ENCODE results near the gene SCLT1. TPM values are rescaled to one million over a fixed set of nuclear protein-coding genes. Genes with fewer than 3 reads are reported as not detected.
A peak's percentile ranks its signal among the peaks of the same experiment; 100 is the strongest.

Gene SCLT1
- polyA plus RNA-seq, 5 donors, result 13.8 to 26.8 (median 20.3) TPM

- DNase-seq, result no peak
These were observed 217.1 kb downstream of the SCLT1 start for GRCh38 chr4:128876200-128876599.

- DNase-seq, result no peak
These were observed 221.4 kb downstream of the SCLT1 start for GRCh38 chr4:128871948-128872347.

- no peak for DNase-seq
These were observed 223.4 kb downstream of the SCLT1 start for GRCh38 chr4:128869776-128870509.

GRCh38 chr4:128868758-128869157 is 224.6 kb downstream of the SCLT1 start:
- no peak for DNase-seq

GRCh38 chr4:128866691-128867090 is 226.6 kb downstream of the SCLT1 start:
- no peak for DNase-seq

GRCh38 chr4:128866269-128866668 is 227.1 kb downstream of the SCLT1 start:
- DNase-seq, result no peak

GRCh38 chr4:128865132-128865531 is 228.2 kb downstream of the SCLT1 start:
- DNase-seq, result no peak

- DNase-seq, result peak; percentile 53 to 77
These were observed 229.8 kb downstream of the SCLT1 start for GRCh38 chr4:128863312-128864075.

GRCh38 chr4:128862608-128863311 is 230.6 kb downstream of the SCLT1 start:
- no peak for DNase-seq

- no peak for DNase-seq
These were observed 231.4 kb downstream of the SCLT1 start for GRCh38 chr4:128861856-128862518.

GRCh38 chr4:128859887-128860677 is 233.3 kb downstream of the SCLT1 start:
- no peak for DNase-seq

GRCh38 chr4:128858879-128859671 is 234.3 kb downstream of the SCLT1 start:
- peak; percentile 26 to 49 for DNase-seq

- DNase-seq, result no peak
These were observed 237.1 kb downstream of the SCLT1 start for GRCh38 chr4:128856246-128856645.

GRCh38 chr4:128855621-128856020 is 237.7 kb downstream of the SCLT1 start:
- DNase-seq, result no peak

GRCh38 chr4:128854433-128854832 is 238.9 kb downstream of the SCLT1 start:
- DNase-seq, result no peak

GRCh38 chr4:128853741-128854140 is 239.6 kb downstream of the SCLT1 start:
- no peak for DNase-seq

- DNase-seq, result no peak
These were observed 243.1 kb downstream of the SCLT1 start for GRCh38 chr4:128850252-128850651.

- DNase-seq, result no peak
These were observed 244.9 kb downstream of the SCLT1 start for GRCh38 chr4:128848461-128848860.

- no peak for DNase-seq
These were observed 246.1 kb downstream of the SCLT1 start for GRCh38 chr4:128847082-128847724.

GRCh38 chr4:128846063-128846462 is 247.3 kb downstream of the SCLT1 start:
- DNase-seq, result no peak

Measured in right lung (tissue), 5 donors.